GM12892 (cell line): Measurements from ENCODE around the gene SUPT3H.

ENCODE experiments used
- DNase-seq: peaks from one replicate; pipeline ENCODE4 v3.0.0; 2011; ENCODE audit not compliant: insufficient read length
- FAIRE-seq: peaks from 2 replicates; lab custom pipeline; 2011; peaks lifted over from hg19 to GRCh38; lab: Jason Lieb, UNC
- POLR2A ChIP-seq: IDR thresholded peaks from 2 replicates; pipeline ENCODE4 v1.6.1; 2011; ENCODE audit warnings: low read depth, low read length, control low read depth
- POLR2AphosphoS5 ChIP-seq: IDR thresholded peaks from 2 replicates; pipeline ENCODE4 v1.6.1; 2011; ENCODE audit warnings: low read depth, low read length, control low read depth
- TAF1 ChIP-seq: IDR thresholded peaks from 2 replicates; pipeline ENCODE4 v1.6.1; 2011; ENCODE audit warnings: low read depth, mild to moderate bottlenecking, control low read depth, low read length, borderline replicate concordance

The SUPT3H gene

DNA sequence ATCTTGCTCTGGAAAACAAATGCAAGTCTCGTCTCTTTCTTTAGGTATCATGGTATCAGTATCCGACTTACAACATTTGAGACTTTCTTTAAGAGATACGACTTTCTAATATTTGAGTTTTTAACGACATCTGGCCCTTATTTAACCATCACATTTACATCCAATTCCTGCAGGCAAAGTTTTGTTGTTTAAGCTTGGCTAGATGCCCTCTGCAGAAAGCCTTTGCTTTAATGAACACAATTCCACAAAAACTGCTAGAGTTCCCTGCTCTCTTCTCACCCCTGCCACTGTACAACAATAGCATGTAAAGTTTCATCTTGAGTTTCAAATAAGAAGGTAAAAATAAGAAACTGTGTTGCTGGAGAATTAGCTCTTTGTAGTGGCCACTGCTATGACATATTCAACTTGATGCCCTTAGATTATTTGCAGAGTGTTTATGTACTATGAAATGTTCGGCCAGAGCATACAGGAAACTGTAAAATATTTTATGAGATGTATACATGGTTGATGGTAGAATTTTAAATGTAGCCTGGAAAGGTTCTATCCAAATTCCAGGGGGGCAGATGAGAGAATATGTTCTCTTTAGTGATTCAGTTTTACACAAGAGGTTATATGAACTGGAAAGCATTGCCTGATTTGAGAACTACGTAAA is 551.6 kb downstream of the SUPT3H start:
- FAIRE-seq (no peak), DNase-seq (no peak)
- no peak for TF ChIP-seq TAF1
- no peak for TF ChIP-seq POLR2A
- no peak for TF ChIP-seq POLR2AphosphoS5

DNA sequence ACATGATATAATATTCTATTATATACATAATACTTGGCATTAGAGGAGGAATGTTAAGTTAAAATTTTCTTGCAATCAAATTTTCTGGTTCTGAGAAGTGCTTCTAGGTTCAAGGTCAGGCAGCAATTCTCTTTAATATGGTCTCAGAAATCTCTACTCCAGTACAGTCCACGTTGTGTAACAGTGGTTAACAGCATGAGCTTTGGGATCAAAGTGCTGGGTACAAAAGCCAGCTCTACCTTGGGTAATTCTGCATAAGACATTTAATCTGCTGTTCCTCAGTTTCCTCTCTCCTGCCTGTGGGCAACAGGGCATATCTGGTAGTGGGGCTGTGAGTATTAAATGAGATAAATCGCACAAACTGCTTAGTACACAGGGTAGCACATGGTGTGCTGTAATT is 552.5 kb downstream of the SUPT3H start:
- FAIRE-seq (no peak), DNase-seq (no peak)
- TF ChIP-seq POLR2AphosphoS5 = no peak

- TF ChIP-seq TAF1 (no peak), POLR2A (no peak), POLR2AphosphoS5 (no peak)
- no peak for DNase-seq
- no peak for FAIRE-seq
Observed at GRCh38 chr6:44824567-44824966, 553.2 kb downstream of the SUPT3H start.

GRCh38 chr6:44820759-44821158 is 557.0 kb downstream of the SUPT3H start:
- TF ChIP-seq POLR2AphosphoS5 = no peak
- no peak for TF ChIP-seq TAF1
- no peak for TF ChIP-seq POLR2A
- no peak for DNase-seq
- FAIRE-seq = no peak

DNA sequence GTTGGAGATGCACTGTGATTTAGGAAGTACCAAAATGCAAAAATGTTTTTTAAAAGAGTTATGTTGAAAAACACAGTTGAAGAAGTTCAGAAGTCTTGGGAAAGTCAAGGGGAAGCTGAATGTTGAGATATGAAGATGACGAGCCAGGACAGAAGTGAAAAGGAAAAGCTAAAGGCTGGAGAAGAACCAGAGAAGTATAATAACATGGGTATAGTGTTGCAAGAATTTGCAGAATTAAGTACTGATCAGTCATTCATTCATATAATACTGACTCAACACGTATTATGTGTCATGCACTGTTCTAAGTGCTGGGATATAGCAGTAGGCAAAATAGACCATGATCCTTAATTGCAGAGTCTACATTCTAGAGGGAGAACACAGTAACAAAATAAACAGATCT is 557.4 kb downstream of the SUPT3H start:
- no peak for FAIRE-seq
- TF ChIP-seq TAF1 = no peak
- TF ChIP-seq POLR2AphosphoS5 = no peak
- TF ChIP-seq POLR2A = no peak
- DNase-seq = no peak

GRCh38 chr6:44811456-44811855 is 566.3 kb downstream of the SUPT3H start:
- TF ChIP-seq TAF1 (no peak), POLR2A (no peak), POLR2AphosphoS5 (no peak)
- FAIRE-seq (no peak), DNase-seq (no peak)

- no peak for DNase-seq
- no peak for FAIRE-seq
- TF ChIP-seq POLR2A (no peak), TAF1 (no peak), POLR2AphosphoS5 (no peak)
Observed at GRCh38 chr6:44809258-44809657, 568.5 kb downstream of the SUPT3H start.

- TF ChIP-seq POLR2AphosphoS5 = no peak
- no peak for TF ChIP-seq POLR2A
- no peak for TF ChIP-seq TAF1
- no peak for DNase-seq
- no peak for FAIRE-seq
Observed at GRCh38 chr6:44808148-44808547, 569.6 kb downstream of the SUPT3H start.

DNA sequence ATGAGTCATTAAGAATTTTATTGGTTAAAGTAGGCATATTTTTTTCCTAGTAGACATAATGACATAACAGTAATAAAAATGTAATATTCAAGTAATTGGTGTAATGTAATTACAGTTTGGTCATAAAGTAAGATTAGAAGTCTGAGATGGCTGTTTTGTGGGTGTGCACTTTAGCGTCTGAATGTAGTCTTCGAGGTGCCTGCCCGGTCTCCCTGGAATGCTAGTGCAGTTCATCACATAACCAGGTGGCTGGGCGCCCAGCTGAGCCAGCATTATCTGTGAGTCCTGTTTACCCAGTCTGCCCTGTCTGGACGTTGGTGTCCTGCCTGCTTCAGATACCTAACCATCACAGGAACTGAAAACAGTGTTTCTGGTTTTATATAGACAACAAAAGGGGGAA is 571.1 kb downstream of the SUPT3H start:
- FAIRE-seq = no peak
- TF ChIP-seq TAF1 (no peak), POLR2A (no peak), POLR2AphosphoS5 (no peak)
- no peak for DNase-seq

DNA sequence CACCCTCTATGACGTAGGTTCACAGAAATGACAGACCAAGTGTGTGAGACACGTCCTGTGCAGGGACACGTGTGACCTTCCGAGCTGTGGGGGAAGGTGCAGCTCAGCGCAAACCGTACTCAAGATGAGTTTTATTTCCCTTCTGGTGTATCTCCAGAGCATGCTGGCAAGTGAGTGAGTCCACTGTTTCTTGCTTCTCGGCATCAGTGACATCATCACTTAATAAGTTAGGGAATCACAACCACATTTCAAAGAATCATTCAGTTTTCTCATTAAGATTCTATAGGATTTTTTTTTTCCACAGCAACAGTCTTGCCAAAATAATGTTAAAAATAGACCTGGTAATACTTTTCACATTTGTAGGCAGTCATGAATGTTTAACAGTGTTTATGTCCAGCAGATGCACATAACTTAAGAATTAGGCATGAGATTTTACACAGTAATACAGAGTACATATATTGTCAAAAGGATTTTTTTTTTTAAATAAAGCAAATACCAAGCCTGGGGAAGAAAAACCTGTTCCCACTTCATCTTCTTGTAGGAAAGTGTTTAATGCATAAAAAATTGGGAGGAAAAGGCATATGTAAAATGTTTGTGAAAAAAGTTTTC is 572.4 kb downstream of the SUPT3H start:
- FAIRE-seq (no peak), DNase-seq (no peak)
- TF ChIP-seq TAF1 = no peak
- TF ChIP-seq POLR2A = no peak
- TF ChIP-seq POLR2AphosphoS5 = no peak

- no peak for DNase-seq
- TF ChIP-seq TAF1 = no peak
- no peak for TF ChIP-seq POLR2A
- TF ChIP-seq POLR2AphosphoS5 = no peak
- no peak for FAIRE-seq
Observed at GRCh38 chr6:44804546-44805159, 573.1 kb downstream of the SUPT3H start.

- TF ChIP-seq POLR2AphosphoS5 = no peak
- no peak for TF ChIP-seq TAF1
- no peak for TF ChIP-seq POLR2A
- DNase-seq (no peak), FAIRE-seq (no peak)
Observed at GRCh38 chr6:44804016-44804415, 573.7 kb downstream of the SUPT3H start.
